ENCODE results near the gene OR51B5.

DNA sequence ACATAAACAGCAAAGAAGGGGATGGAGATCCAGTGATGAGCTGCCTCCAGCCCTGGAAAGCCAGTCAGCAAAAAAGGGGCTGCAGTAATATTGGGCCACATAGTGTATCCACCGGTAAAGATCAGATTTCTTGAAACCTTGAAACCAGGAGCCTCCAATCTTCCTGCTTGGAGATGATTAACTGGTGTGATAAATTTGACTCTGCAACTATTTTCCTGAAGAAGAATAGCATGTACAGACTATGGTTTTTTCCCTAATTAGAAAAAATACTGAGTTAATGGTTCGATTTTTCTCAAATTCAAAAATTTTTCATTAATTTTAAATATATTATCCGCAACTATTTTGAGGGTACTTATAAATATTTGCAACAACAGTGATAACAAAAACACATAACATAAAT is 19.1 kb downstream of the OR51B5 start, which contains the start of gene OR51B2:
- TF ChIP-seq, protein P1, sequence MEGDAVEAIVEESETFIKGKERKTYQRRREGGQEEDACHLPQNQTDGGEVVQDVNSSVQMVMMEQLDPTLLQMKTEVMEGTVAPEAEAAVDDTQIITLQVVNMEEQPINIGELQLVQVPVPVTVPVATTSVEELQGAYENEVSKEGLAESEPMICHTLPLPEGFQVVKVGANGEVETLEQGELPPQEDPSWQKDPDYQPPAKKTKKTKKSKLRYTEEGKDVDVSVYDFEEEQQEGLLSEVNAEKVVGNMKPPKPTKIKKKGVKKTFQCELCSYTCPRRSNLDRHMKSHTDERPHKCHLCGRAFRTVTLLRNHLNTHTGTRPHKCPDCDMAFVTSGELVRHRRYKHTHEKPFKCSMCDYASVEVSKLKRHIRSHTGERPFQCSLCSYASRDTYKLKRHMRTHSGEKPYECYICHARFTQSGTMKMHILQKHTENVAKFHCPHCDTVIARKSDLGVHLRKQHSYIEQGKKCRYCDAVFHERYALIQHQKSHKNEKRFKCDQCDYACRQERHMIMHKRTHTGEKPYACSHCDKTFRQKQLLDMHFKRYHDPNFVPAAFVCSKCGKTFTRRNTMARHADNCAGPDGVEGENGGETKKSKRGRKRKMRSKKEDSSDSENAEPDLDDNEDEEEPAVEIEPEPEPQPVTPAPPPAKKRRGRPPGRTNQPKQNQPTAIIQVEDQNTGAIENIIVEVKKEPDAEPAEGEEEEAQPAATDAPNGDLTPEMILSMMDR (IDR thresholded peaks at IDR 0.05 in 8 of 11, conservative IDR thresholded peaks at IDR 0.05 in 3 of 11): no peak
- no peak for TF ChIP-seq POLR2A (IDR thresholded peaks at IDR 0.05)
- no peak for TF ChIP-seq POLR2AphosphoS5 (IDR thresholded peaks at IDR 0.05)

Data from spleen (tissue), 7 donors.